DMS153 (cell line): ENCODE measurements around the gene OR52E4.

Experiments
- DNase-seq: peaks from one replicate; lab custom pipeline; 2025; lab: John Stamatoyannopoulos, UW

The OR52E4 gene

GRCh38 chr11:5880329-5880728 lies at the start of gene OR52E4:
Gene OR52E4 (plus strand): TSS chr11:5880629. CDS start chr11:5884293, 3,664 bp downstream.
- no peak for DNase-seq

GRCh38 chr11:5831196-5831829 lies 49.1 kb upstream of the OR52E4 start:
- no peak for DNase-seq

- no peak for DNase-seq
Measured at GRCh38 chr11:5833446-5833845, 47.0 kb upstream of the OR52E4 start.

GRCh38 chr11:5837695-5838094 lies 42.7 kb upstream of the OR52E4 start:
- no peak for DNase-seq

GRCh38 chr11:5841797-5842196 lies 38.6 kb upstream of the OR52E4 start, which contains the start of gene OR52E6:
Gene OR52E6 (minus strand): TSS chr11:5841897. CDS start chr11:5841897, 0 bp downstream.
- DNase-seq = no peak

- no peak for DNase-seq
Measured at GRCh38 chr11:5846701-5847100, 33.7 kb upstream of the OR52E4 start.

GRCh38 chr11:5847711-5848110 lies 32.7 kb upstream of the OR52E4 start:
- DNase-seq = no peak

- no peak for DNase-seq
Measured at GRCh38 chr11:5851002-5851401, 29.4 kb upstream of the OR52E4 start.

GRCh38 chr11:5857590-5857989 lies 22.8 kb upstream of the OR52E4 start, which contains the start of gene OR52E8:
Gene OR52E8 (minus strand): TSS chr11:5857690. CDS start chr11:5857690, 0 bp downstream.
- DNase-seq = no peak

- no peak for DNase-seq
Measured at GRCh38 chr11:5865826-5866225, 14.6 kb upstream of the OR52E4 start.

- DNase-seq = no peak
Measured at GRCh38 chr11:5878564-5878963, 1.9 kb upstream of the OR52E4 start.

- no peak for DNase-seq
Measured at GRCh38 chr11:5881756-5882155, 1.3 kb downstream of the OR52E4 start.

- DNase-seq = no peak
Measured at GRCh38 chr11:5887172-5887571, 6.7 kb downstream of the OR52E4 start.

GRCh38 chr11:5887661-5888060 lies 7.2 kb downstream of the OR52E4 start:
- no peak for DNase-seq

GRCh38 chr11:5891216-5891800 lies 10.9 kb downstream of the OR52E4 start:
- DNase-seq = no peak

GRCh38 chr11:5892908-5893307 lies 12.5 kb downstream of the OR52E4 start, which contains the start of gene OR52E5:
Gene OR52E5 (plus strand): TSS chr11:5893208. CDS start chr11:5900777, 7,569 bp downstream.
- no peak for DNase-seq

- DNase-seq = no peak
Measured at GRCh38 chr11:5899534-5899933, 19.1 kb downstream of the OR52E4 start.

GRCh38 chr11:5910540-5910939 lies 30.1 kb downstream of the OR52E4 start:
- DNase-seq = no peak

- no peak for DNase-seq
Measured at GRCh38 chr11:5922749-5923426, 42.5 kb downstream of the OR52E4 start.

GRCh38 chr11:5923427-5923776 lies 43.0 kb downstream of the OR52E4 start:
- DNase-seq = no peak

- DNase-seq = no peak
Measured at GRCh38 chr11:5923794-5924193, 43.4 kb downstream of the OR52E4 start.

GRCh38 chr11:5928271-5928670 lies 47.8 kb downstream of the OR52E4 start:
- no peak for DNase-seq

GRCh38 chr11:5928811-5929210 lies 48.4 kb downstream of the OR52E4 start:
- no peak for DNase-seq
